HEK293 (cell line): Measurements from ENCODE around the gene APC2.
A peak's percentile ranks its signal among the peaks of the same experiment; 100 is the strongest.

ENCODE experiments used
- BCL11A ChIP-seq: fragments of 450-650 bp; formaldehyde crosslinking; IDR thresholded peaks from 2 replicates; pipeline ENCODE4 v1.5.1; 2016; ENCODE audit warnings: low read depth, missing biosample characterization, missing genetic modification characterization
- BCL11B ChIP-seq: fragments of 450-650 bp; formaldehyde crosslinking; IDR thresholded peaks from 2 replicates; pipeline ENCODE4 v1.5.1; 2016; ENCODE audit warnings: low read depth, missing biosample characterization, missing genetic modification characterization
- GLIS1 ChIP-seq: fragments of 450-650 bp; formaldehyde crosslinking; IDR thresholded peaks from 2 replicates; pipeline ENCODE4 v1.5.1; 2016; ENCODE audit warnings: missing biosample characterization, missing genetic modification characterization
- HIC1 ChIP-seq: fragments of 450-650 bp; formaldehyde crosslinking; IDR thresholded peaks from 2 replicates; pipeline ENCODE4 v1.5.1; 2016; ENCODE audit warnings: missing biosample characterization, missing genetic modification characterization
- IKZF3 ChIP-seq: fragments of 450-650 bp; IDR thresholded peaks from 2 replicates; pipeline ENCODE4 v1.5.0; 2018; ENCODE audit warnings: missing biosample characterization, mild to moderate bottlenecking, missing genetic modification characterization, moderate library complexity
- KLF8 ChIP-seq: fragments of 450-650 bp; formaldehyde crosslinking; IDR thresholded peaks from 2 replicates; pipeline ENCODE4 v1.5.1; 2016; ENCODE audit warnings: missing biosample characterization, missing genetic modification characterization
- KLF9 ChIP-seq: fragments of 450-650 bp; formaldehyde crosslinking; IDR thresholded peaks from 2 replicates; pipeline ENCODE4 v1.5.1; 2016; ENCODE audit warnings: missing biosample characterization, missing genetic modification characterization, low read depth
- PBX3 ChIP-seq: sonication (generic); formaldehyde crosslinking; IDR thresholded peaks from 2 replicates; pipeline ENCODE4 v1.8.1; 2022; ENCODE audit warnings: mild to moderate bottlenecking, moderate library complexity, missing genetic modification reagents
- PRDM1 ChIP-seq: fragments of 450-650 bp; formaldehyde crosslinking; IDR thresholded peaks from 2 replicates; pipeline ENCODE4; 2016; ENCODE audit warnings: missing biosample characterization, missing genetic modification characterization
- SALL2 ChIP-seq: fragments of 450-650 bp; formaldehyde crosslinking; IDR thresholded peaks from 2 replicates; pipeline ENCODE4 v1.5.0; 2017; ENCODE audit warnings: missing biosample characterization, mild to moderate bottlenecking, missing genetic modification characterization, borderline replicate concordance
- SP7 ChIP-seq: fragments of 450-650 bp; formaldehyde crosslinking; IDR thresholded peaks from 2 replicates; pipeline ENCODE4 v1.5.1; 2016; ENCODE audit warnings: missing biosample characterization, missing genetic modification characterization
- ZBTB21 ChIP-seq: fragments of 450-650 bp; formaldehyde crosslinking; IDR thresholded peaks from 2 replicates; pipeline ENCODE4 v1.5.1; 2017; ENCODE audit warnings: missing biosample characterization, missing genetic modification characterization
- ZEB2 ChIP-seq: fragments of 450-650 bp; formaldehyde crosslinking; IDR thresholded peaks from 2 replicates; pipeline ENCODE4 v1.5.1; 2016; ENCODE audit warnings: missing biosample characterization, missing genetic modification characterization
- ZNF10 ChIP-seq: fragments of 450-650 bp; formaldehyde crosslinking; IDR thresholded peaks from 2 replicates; pipeline ENCODE4 v1.5.1; 2017; ENCODE audit warnings: missing biosample characterization, missing genetic modification characterization
- ZNF16 ChIP-seq: fragments of 450-650 bp; formaldehyde crosslinking; IDR thresholded peaks from 2 replicates; pipeline ENCODE4 v1.5.1; 2016; ENCODE audit warnings: low read depth, missing biosample characterization, missing genetic modification characterization
- ZNF19 ChIP-seq: fragments of 450-650 bp; formaldehyde crosslinking; IDR thresholded peaks from 2 replicates; pipeline ENCODE4; 2016; ENCODE audit warnings: missing biosample characterization, missing genetic modification characterization, low read depth
- ZNF335 ChIP-seq: fragments of 450-650 bp; formaldehyde crosslinking; conservative IDR thresholded peaks from 2 replicates; pipeline ENCODE4 v1.5.1; 2016; ENCODE audit warnings: missing biosample characterization, missing genetic modification characterization
- ZNF548 ChIP-seq: fragments of 450-650 bp; formaldehyde crosslinking; IDR thresholded peaks from 2 replicates; pipeline ENCODE4 v1.5.1; 2016; ENCODE audit warnings: missing biosample characterization, missing genetic modification characterization
- ZNF571 ChIP-seq: fragments of 450-650 bp; formaldehyde crosslinking; IDR thresholded peaks from 2 replicates; pipeline ENCODE4 v1.5.0; 2017; ENCODE audit warnings: missing biosample characterization, missing genetic modification characterization
- ZNF596 ChIP-seq: fragments of 450-650 bp; IDR thresholded peaks from 2 replicates; pipeline ENCODE4 v1.5.0; 2018; ENCODE audit warnings: missing biosample characterization, mild to moderate bottlenecking, missing genetic modification characterization, moderate library complexity
- ZNF623 ChIP-seq: fragments of 450-650 bp; formaldehyde crosslinking; IDR thresholded peaks from 2 replicates; pipeline ENCODE4 v1.5.1; 2016; ENCODE audit warnings: missing biosample characterization, missing genetic modification characterization
- ZNF629 ChIP-seq: fragments of 450-650 bp; formaldehyde crosslinking; IDR thresholded peaks from 2 replicates; pipeline ENCODE4 v1.5.1; 2017; ENCODE audit warnings: missing biosample characterization, missing genetic modification characterization
- ZNF660 ChIP-seq: fragments of 450-650 bp; IDR thresholded peaks from 2 replicates; pipeline ENCODE4 v1.5.1; 2018; ENCODE audit warnings: missing biosample characterization, mild to moderate bottlenecking, missing genetic modification characterization
- ZSCAN18 ChIP-seq: fragments of 450-650 bp; formaldehyde crosslinking; IDR thresholded peaks from 2 replicates; pipeline ENCODE4 v1.5.1; 2016; ENCODE audit warnings: missing biosample characterization, missing genetic modification characterization
- ZXDB ChIP-seq: fragments of 450-650 bp; formaldehyde crosslinking; IDR thresholded peaks from 2 replicates; pipeline ENCODE4 v1.5.1; 2016; ENCODE audit warnings: missing biosample characterization, missing genetic modification characterization
- TF ChIP-seq, protein P1 (sequence below): fragments of 450-650 bp; formaldehyde crosslinking; IDR thresholded peaks from 2 replicates; pipeline ENCODE4 v1.5.1; 2016; ENCODE audit warnings: missing biosample characterization, missing genetic modification characterization
- TF ChIP-seq, protein P2 (sequence below): fragments of 450-650 bp; formaldehyde crosslinking; IDR thresholded peaks from 2 replicates; pipeline ENCODE4 v1.5.1; 2016; ENCODE audit warnings: missing biosample characterization, missing genetic modification characterization
- TF ChIP-seq, protein P3 (sequence below): fragments of 450-650 bp; formaldehyde crosslinking; IDR thresholded peaks from 2 replicates; pipeline ENCODE4 v1.5.1; 2016; ENCODE audit warnings: missing biosample characterization, missing genetic modification characterization

Gene APC2

DNA sequence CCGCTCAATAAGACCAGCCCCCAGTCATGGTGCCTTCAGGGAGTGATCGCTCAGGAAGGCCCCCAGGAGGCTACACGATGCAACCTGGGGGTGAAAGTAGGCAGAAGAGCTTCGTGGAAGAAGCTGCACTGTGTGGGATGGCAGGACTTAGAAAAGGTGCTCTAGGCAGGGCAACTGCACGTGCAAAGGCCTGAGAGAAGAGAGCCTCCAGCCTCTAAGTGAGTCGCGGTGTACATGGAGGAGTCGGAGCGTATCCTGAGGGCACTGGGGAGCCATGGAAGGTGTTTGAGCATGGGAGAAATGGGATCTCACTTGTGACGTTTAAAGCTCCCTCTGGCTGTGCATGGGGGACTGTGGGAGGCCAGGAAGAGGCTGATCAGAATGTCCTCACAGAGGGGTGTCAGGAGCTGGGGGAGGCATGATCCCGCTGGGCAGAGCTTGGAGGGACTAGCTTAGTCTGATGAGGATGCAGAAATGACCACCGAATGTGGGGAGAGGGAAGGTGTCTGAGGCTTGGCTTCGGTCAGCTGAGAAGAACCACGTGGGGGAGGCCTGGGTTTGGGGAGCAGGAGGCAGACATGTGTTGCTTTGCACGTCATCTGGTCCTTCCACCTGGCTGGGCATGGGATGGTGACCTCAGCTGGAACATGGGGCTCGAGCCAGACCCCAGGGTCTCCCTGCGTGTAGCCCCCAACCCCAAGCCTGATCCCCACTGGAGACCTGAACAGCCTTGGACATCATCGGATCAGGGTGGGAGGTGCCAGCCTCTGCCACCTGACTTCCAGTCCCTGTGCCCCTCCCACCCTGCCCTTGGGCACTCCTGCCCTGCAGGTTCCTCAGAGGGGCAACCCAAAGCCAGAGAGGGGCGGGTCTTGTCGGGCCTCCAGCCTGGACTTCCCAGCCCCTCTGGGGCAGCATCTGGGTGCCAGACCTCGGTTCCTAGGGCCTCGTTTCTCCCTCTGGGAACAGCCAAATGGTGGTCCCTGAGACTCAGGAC lies 1.1 kb downstream of the APC2 start (continued):
- no peak for TF ChIP-seq ZNF596
- peak; percentile 59 for TF ChIP-seq ZNF623 (tag by site-specific recombination)
- TF ChIP-seq ZNF629 (tag by site-specific recombination) = peak; percentile 33; the same call in 1 of the 2 replicates
- TF ChIP-seq ZSCAN18 (tag by site-specific recombination) = no peak
- TF ChIP-seq, protein P1, sequence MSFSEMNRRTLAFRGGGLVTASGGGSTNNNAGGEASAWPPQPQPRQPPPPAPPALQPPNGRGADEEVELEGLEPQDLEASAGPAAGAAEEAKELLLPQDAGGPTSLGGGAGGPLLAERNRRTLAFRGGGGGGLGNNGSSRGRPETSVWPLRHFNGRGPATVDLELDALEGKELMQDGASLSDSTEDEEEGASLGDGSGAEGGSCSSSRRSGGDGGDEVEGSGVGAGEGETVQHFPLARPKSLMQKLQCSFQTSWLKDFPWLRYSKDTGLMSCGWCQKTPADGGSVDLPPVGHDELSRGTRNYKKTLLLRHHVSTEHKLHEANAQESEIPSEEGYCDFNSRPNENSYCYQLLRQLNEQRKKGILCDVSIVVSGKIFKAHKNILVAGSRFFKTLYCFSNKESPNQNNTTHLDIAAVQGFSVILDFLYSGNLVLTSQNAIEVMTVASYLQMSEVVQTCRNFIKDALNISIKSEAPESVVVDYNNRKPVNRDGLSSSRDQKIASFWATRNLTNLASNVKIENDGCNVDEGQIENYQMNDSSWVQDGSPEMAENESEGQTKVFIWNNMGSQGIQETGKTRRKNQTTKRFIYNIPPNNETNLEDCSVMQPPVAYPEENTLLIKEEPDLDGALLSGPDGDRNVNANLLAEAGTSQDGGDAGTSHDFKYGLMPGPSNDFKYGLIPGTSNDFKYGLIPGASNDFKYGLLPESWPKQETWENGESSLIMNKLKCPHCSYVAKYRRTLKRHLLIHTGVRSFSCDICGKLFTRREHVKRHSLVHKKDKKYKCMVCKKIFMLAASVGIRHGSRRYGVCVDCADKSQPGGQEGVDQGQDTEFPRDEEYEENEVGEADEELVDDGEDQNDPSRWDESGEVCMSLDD (tag by site-specific recombination) = peak; percentile 44; the same call in 1 of the 2 replicates
- TF ChIP-seq PBX3 (CRISPR knock-in tag) = no peak
- TF ChIP-seq ZNF660 (tag by site-specific recombination) = no peak
- 0 out of 2 replicates have a peak, but pooled peaks have one; percentile 20 for TF ChIP-seq BCL11A (tag by site-specific recombination)
- no peak for TF ChIP-seq ZNF571 (tag by site-specific recombination)
- TF ChIP-seq ZBTB21 = 0 out of 2 replicates have a peak, but pooled peaks have one; percentile 23
- TF ChIP-seq ZNF548 (tag by site-specific recombination) = no peak
- peak; percentile 99 for TF ChIP-seq ZNF16 (tag by site-specific recombination)
- TF ChIP-seq SP7 = peak; percentile 34; the same call in 1 of the 2 replicates
- TF ChIP-seq ZXDB (tag by site-specific recombination) = no peak
- TF ChIP-seq KLF8 (tag by site-specific recombination) = peak; percentile 73
- TF ChIP-seq ZNF10 (tag by site-specific recombination) = peak; percentile 72
- TF ChIP-seq, protein P2, sequence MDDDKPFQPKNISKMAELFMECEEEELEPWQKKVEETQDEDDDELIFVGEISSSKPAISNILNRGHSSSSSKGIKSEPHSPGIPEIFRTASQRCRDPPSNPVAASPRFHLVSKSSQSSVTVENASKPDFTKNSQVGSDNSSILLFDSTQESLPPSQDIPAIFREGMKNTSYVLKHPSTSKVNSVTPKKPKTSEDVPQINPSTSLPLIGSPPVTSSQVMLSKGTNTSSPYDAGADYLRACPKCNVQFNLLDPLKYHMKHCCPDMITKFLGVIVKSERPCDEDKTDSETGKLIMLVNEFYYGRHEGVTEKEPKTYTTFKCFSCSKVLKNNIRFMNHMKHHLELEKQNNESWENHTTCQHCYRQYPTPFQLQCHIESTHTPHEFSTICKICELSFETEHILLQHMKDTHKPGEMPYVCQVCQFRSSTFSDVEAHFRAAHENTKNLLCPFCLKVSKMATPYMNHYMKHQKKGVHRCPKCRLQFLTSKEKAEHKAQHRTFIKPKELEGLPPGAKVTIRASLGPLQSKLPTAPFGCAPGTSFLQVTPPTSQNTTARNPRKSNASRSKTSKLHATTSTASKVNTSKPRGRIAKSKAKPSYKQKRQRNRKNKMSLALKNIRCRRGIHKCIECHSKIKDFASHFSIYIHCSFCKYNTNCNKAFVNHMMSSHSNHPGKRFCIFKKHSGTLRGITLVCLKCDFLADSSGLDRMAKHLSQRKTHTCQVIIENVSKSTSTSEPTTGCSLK (tag by site-specific recombination) = no peak
- peak; percentile 64; the same call in 1 of the 2 replicates for TF ChIP-seq IKZF3 (tag by site-specific recombination)
- peak; percentile 88 for TF ChIP-seq GLIS1 (tag by site-specific recombination)
- TF ChIP-seq HIC1 (tag by site-specific recombination) = 0 out of 2 replicates have a peak, but pooled peaks have one; percentile 37
- TF ChIP-seq ZNF19 (tag by site-specific recombination) = no peak
- TF ChIP-seq, protein P3, sequence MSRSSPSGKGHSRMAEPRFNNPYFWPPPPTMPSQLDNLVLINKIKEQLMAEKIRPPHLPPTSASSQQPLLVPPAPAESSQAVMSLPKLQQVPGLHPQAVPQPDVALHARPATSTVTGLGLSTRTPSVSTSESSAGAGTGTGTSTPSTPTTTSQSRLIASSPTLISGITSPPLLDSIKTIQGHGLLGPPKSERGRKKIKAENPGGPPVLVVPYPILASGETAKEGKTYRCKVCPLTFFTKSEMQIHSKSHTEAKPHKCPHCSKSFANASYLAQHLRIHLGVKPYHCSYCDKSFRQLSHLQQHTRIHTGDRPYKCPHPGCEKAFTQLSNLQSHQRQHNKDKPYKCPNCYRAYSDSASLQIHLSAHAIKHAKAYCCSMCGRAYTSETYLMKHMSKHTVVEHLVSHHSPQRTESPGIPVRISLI = no peak
- no peak for TF ChIP-seq SALL2 (tag by site-specific recombination)
- no peak for TF ChIP-seq KLF9
- TF ChIP-seq ZEB2 (tag by site-specific recombination) = no peak
- peak; percentile 55; the same call in 1 of the 2 replicates for TF ChIP-seq PRDM1 (tag by site-specific recombination)
- TF ChIP-seq BCL11B (tag by site-specific recombination) = no peak; the same call in none of the 2 replicates
- TF ChIP-seq ZNF335 (tag by site-specific recombination) = no peak
